ENCODE measurements around the gene FCHO1.
"Not testable (repeated sequence)": the region's sequence is repeated elsewhere in the genome, so short reads cannot be mapped to it uniquely, and the experiment has no call there.

Gene FCHO1

GRCh38 chr19:17770613-17771012 lies 19.3 kb downstream of the FCHO1 start:
- no peak overlapping the region for H3K9ac ChIP-seq (ENCODE audit: low read length)
- no peak overlapping the region for H2BK120ac ChIP-seq (ENCODE audit: low read depth, low read length)
- H3K36me3 ChIP-seq (ENCODE audit: control insufficient read depth, insufficient read depth, low read length): no peaks in the 10 kb centered on the region
- no peaks in the 10 kb centered on the region for H3K4me1 ChIP-seq (ENCODE audit: control insufficient read depth, low read depth, low read length)
- no peak for DNase-seq
- no peaks in the 10 kb centered on the region for H3K79me2 ChIP-seq (ENCODE audit: control insufficient read depth, insufficient read depth, low read length)
- no peak overlapping the region for H3K4ac ChIP-seq (ENCODE audit: low read depth, low read length)
- H3K4me2 ChIP-seq (ENCODE audit: low read length): no peak overlapping the region
- H4K5ac ChIP-seq (ENCODE audit: low read length): no peak overlapping the region
- H3K79me1 ChIP-seq (ENCODE audit: low read length): no peaks in the 10 kb centered on the region
- WGBS (ENCODE audit: extremely low coverage, insufficient coverage, low lambda C conversion rate): no CpG with 5 or more reads among the region's 13 CpGs
- H3K56ac ChIP-seq (ENCODE audit: low read length): no peak overlapping the region
- no peak overlapping the region for H2BK5ac ChIP-seq (ENCODE audit: low read length)
- no peaks in the 10 kb centered on the region for H3K27me3 ChIP-seq (ENCODE audit: insufficient read depth, low read length, poor library complexity)
- no peak overlapping the region for H4K8ac ChIP-seq (ENCODE audit: low read depth, low read length)
- H2BK15ac ChIP-seq (replicated peaks; ENCODE audit: low read depth): no peak overlapping the region
- no peak overlapping the region for H3K23ac ChIP-seq (ENCODE audit: low read length)
- H3K4me3 ChIP-seq (ENCODE audit: low read length): no peak overlapping the region
- no peak overlapping the region for H3K27ac ChIP-seq (ENCODE audit: low read depth, low read length)
- no peak overlapping the region for H2AK5ac ChIP-seq (ENCODE audit: low read length)
- no peak overlapping the region for H3K18ac ChIP-seq (ENCODE audit: low read length)

- Histone ChIP-seq H2BK120ac (ENCODE audit: low read depth, low read length) (no peak overlapping the region), H3K23ac (ENCODE audit: low read length) (no peak overlapping the region)
Observed at GRCh38 chr19:17772172-17772571, 20.9 kb downstream of the FCHO1 start.

DNA sequence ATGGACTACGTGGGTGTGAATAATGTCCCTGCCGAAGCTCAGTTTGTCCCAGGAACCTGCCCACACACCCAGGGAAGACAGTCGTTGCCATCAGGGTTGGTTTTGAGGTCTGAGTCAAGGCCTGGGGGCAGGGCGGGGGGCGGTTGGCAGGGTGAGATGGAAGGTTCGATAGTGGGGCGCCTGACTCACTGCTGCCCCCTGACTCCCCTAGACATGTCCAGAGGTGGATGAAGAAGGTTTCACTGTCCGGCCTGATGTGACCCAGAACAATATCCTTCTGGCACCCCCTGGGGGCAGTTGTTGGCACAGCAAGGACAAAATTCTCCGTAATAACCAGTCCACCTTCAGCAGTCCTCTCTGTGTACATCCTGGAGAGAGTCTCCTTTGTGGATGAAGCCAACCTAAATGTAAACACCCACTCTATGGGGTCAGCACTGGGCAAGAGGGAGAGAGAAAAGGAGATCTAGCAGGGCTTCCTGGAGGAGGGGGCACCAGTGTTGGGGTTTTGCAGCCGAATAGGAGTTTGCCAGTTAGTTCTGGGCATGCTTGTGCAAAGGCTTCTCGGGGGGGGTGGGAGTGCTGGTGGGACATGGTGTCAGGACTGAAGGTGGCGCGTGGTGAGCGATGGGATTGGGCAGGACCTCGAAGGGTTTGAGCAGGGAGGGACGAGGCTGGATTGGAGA lies 24.1 kb downstream of the FCHO1 start:
- Histone ChIP-seq H2BK120ac (ENCODE audit: low read depth, low read length) (no peak overlapping the region), H3K79me1 (ENCODE audit: low read length) (no peaks in the 10 kb centered on the region), H3K79me2 (ENCODE audit: control insufficient read depth, insufficient read depth, low read length) (no peaks in the 10 kb centered on the region), H3K56ac (ENCODE audit: low read length) (no peak overlapping the region), H3K18ac (ENCODE audit: low read length) (no peak overlapping the region), H3K27ac (ENCODE audit: low read depth, low read length) (no peak overlapping the region), H3K4me2 (ENCODE audit: low read length) (no peak overlapping the region), H2BK5ac (ENCODE audit: low read length) (no peak overlapping the region), H3K4ac (ENCODE audit: low read depth, low read length) (no peak overlapping the region), H2AK5ac (ENCODE audit: low read length) (no peak overlapping the region), H4K5ac (ENCODE audit: low read length) (no peak overlapping the region), H3K9ac (ENCODE audit: low read length) (no peak overlapping the region), H2BK15ac (replicated peaks; ENCODE audit: low read depth) (no peak overlapping the region), H4K8ac (ENCODE audit: low read depth, low read length) (no peak overlapping the region), H3K23ac (ENCODE audit: low read length) (no peak overlapping the region), H3K4me1 (ENCODE audit: control insufficient read depth, low read depth, low read length) (peaks cover 3% of the 10 kb centered on the region), H3K27me3 (ENCODE audit: insufficient read depth, low read length, poor library complexity) (no peaks in the 10 kb centered on the region), H3K36me3 (ENCODE audit: control insufficient read depth, insufficient read depth, low read length) (no peaks in the 10 kb centered on the region), H3K4me3 (ENCODE audit: low read length) (no peak overlapping the region)
- WGBS (ENCODE audit: extremely low coverage, insufficient coverage, low lambda C conversion rate): no CpG with 5 or more reads among the region's 16 CpGs
- DNase-seq: peak; percentile 62

More at GRCh38 chr19:17772172-17772571, 20.9 kb downstream of the FCHO1 start:
- H3K27ac ChIP-seq (ENCODE audit: low read depth, low read length): no peak overlapping the region
- no peak overlapping the region for H3K56ac ChIP-seq (ENCODE audit: low read length)
- H2BK5ac ChIP-seq (ENCODE audit: low read length): no peak overlapping the region
- peak; percentile 67 for DNase-seq
- no peak overlapping the region for H3K9ac ChIP-seq (ENCODE audit: low read length)
- no peaks in the 10 kb centered on the region for H3K79me2 ChIP-seq (ENCODE audit: control insufficient read depth, insufficient read depth, low read length)
- no peaks in the 10 kb centered on the region for H3K4me1 ChIP-seq (ENCODE audit: control insufficient read depth, low read depth, low read length)
- no CpG with 5 or more reads among the region's 4 CpGs for WGBS (ENCODE audit: extremely low coverage, insufficient coverage, low lambda C conversion rate)
- H2AK5ac ChIP-seq (ENCODE audit: low read length): no peak overlapping the region
- H4K5ac ChIP-seq (ENCODE audit: low read length): no peak overlapping the region
- no peaks in the 10 kb centered on the region for H3K36me3 ChIP-seq (ENCODE audit: control insufficient read depth, insufficient read depth, low read length)
- H4K8ac ChIP-seq (ENCODE audit: low read depth, low read length): no peak overlapping the region
- no peak overlapping the region for H3K4me2 ChIP-seq (ENCODE audit: low read length)
- no peak overlapping the region for H2BK15ac ChIP-seq (replicated peaks; ENCODE audit: low read depth)
- H3K4me3 ChIP-seq (ENCODE audit: low read length): no peak overlapping the region
- no peaks in the 10 kb centered on the region for H3K79me1 ChIP-seq (ENCODE audit: low read length)
- no peak overlapping the region for H3K4ac ChIP-seq (ENCODE audit: low read depth, low read length)
- no peaks in the 10 kb centered on the region for H3K27me3 ChIP-seq (ENCODE audit: insufficient read depth, low read length, poor library complexity)
- H3K18ac ChIP-seq (ENCODE audit: low read length): no peak overlapping the region

DNA sequence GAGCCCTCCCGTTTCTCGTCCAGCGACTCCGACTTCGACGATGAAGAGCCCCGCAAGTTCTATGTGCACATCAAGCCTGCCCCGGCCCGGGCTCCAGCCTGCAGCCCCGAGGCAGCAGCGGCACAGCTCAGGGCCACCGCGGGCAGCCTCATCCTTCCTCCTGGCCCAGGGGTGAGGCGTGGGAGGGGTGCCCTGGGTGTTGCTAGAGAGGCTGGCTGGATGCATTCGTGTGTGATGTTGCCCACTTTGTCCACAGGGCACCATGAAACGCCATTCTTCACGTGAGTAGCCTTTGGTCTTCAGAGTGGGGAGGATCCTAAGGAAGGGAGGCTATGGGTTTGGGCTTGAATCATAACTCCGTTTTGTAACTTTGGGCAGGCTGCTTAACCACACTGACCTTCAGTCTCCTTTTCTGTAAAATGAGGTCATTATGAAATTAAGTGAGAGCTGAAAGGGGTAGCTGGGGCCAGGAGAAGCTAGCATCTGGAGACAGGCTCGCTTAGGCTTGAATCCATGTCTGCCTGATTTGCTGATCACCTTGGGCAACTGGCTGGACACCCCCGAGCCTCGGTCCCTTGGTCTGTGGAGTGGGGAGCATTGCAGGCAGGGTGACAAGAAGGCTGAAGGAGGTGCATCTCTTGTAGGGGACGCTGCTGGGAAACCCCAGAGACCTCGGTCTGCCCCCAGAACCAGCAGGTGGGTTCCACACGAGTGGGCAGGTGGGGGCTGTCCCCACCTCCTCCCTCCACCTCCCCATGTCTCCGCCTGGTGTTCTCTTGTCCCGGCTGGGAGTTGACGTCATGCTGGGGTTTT lies 24.9 kb downstream of the FCHO1 start:
- no CpG with 5 or more reads among the region's 27 CpGs for WGBS (ENCODE audit: extremely low coverage, insufficient coverage, low lambda C conversion rate)

GRCh38 chr19:17777840-17778239 lies 26.6 kb downstream of the FCHO1 start:
- H3K23ac ChIP-seq (ENCODE audit: low read length); H3K27me3 ChIP-seq (ENCODE audit: insufficient read depth, low read length, poor library complexity); H2AK5ac ChIP-seq (ENCODE audit: low read length); H3K9ac ChIP-seq (ENCODE audit: low read length); H4K8ac ChIP-seq (ENCODE audit: low read depth, low read length); H3K79me1 ChIP-seq (ENCODE audit: low read length); H4K5ac ChIP-seq (ENCODE audit: low read length); H2BK120ac ChIP-seq (ENCODE audit: low read depth, low read length); H3K18ac ChIP-seq (ENCODE audit: low read length); H3K4me1 ChIP-seq (ENCODE audit: control insufficient read depth, low read depth, low read length); DNase-seq; H3K56ac ChIP-seq (ENCODE audit: low read length); H3K27ac ChIP-seq (ENCODE audit: low read depth, low read length); H2BK5ac ChIP-seq (ENCODE audit: low read length); H3K4me3 ChIP-seq (ENCODE audit: low read length); H3K79me2 ChIP-seq (ENCODE audit: control insufficient read depth, insufficient read depth, low read length); H3K4ac ChIP-seq (ENCODE audit: low read depth, low read length); H3K4me2 ChIP-seq (ENCODE audit: low read length); H2BK15ac ChIP-seq (replicated peaks; ENCODE audit: low read depth); H3K36me3 ChIP-seq (ENCODE audit: control insufficient read depth, insufficient read depth, low read length): not testable (repeated sequence)
- no CpG with 5 or more reads among the region's 10 CpGs for WGBS (ENCODE audit: extremely low coverage, insufficient coverage, low lambda C conversion rate)

More for the DNA sequence above, 24.9 kb downstream of the FCHO1 start:
- Histone ChIP-seq H3K4me2 (ENCODE audit: low read length) (no peak overlapping the region), H2BK15ac (replicated peaks; ENCODE audit: low read depth) (no peak overlapping the region), H2BK5ac (ENCODE audit: low read length) (no peak overlapping the region), H3K27ac (ENCODE audit: low read depth, low read length) (no peak overlapping the region), H3K79me2 (ENCODE audit: control insufficient read depth, insufficient read depth, low read length) (no peaks in the 10 kb centered on the region), H3K18ac (ENCODE audit: low read length) (no peak overlapping the region), H3K56ac (ENCODE audit: low read length) (no peak overlapping the region), H2AK5ac (ENCODE audit: low read length) (no peak overlapping the region), H3K9ac (ENCODE audit: low read length) (no peak overlapping the region), H4K5ac (ENCODE audit: low read length) (no peak overlapping the region), H3K36me3 (ENCODE audit: control insufficient read depth, insufficient read depth, low read length) (no peaks in the 10 kb centered on the region), H3K4ac (ENCODE audit: low read depth, low read length) (no peak overlapping the region), H3K79me1 (ENCODE audit: low read length) (no peaks in the 10 kb centered on the region), H2BK120ac (ENCODE audit: low read depth, low read length) (no peak overlapping the region), H3K23ac (ENCODE audit: low read length) (no peak overlapping the region), H3K4me3 (ENCODE audit: low read length) (no peak overlapping the region), H3K27me3 (ENCODE audit: insufficient read depth, low read length, poor library complexity) (no peaks in the 10 kb centered on the region), H4K8ac (ENCODE audit: low read depth, low read length) (no peak overlapping the region), H3K4me1 (ENCODE audit: control insufficient read depth, low read depth, low read length) (peaks cover 3% of the 10 kb centered on the region)
- DNase-seq: no peak

All from mesendoderm (in vitro differentiated cells).